ENCODE measurements around the gene SYCP2L.

Gene SYCP2L

GRCh38 chr6:11013721-11014070 lies 126.8 kb downstream of the SYCP2L start:
- no peak overlapping the region for H3K4me3 ChIP-seq (ENCODE audit: low read length)
- no peak for DNase-seq (ENCODE audit: low read depth)
- TF ChIP-seq CTCF (conservative IDR thresholded peaks at IDR 0.05; ENCODE audit: low read length) = no peak

GRCh38 chr6:11015102-11015501 lies 128.2 kb downstream of the SYCP2L start:
- TF ChIP-seq CTCF (conservative IDR thresholded peaks at IDR 0.05; ENCODE audit: low read length) = no peak
- DNase-seq (ENCODE audit: low read depth) = no peak
- H3K4me3 ChIP-seq (ENCODE audit: low read length) = no peak overlapping the region

- DNase-seq (ENCODE audit: low read depth) = no peak
- no peak overlapping the region for H3K4me3 ChIP-seq (ENCODE audit: low read length)
- no peak for TF ChIP-seq CTCF (conservative IDR thresholded peaks at IDR 0.05; ENCODE audit: low read length)
Observed at GRCh38 chr6:11016452-11016851, 129.6 kb downstream of the SYCP2L start.

GRCh38 chr6:11017090-11017489 lies 130.2 kb downstream of the SYCP2L start:
- H3K4me3 ChIP-seq (ENCODE audit: low read length) = no peak overlapping the region
- no peak for TF ChIP-seq CTCF (conservative IDR thresholded peaks at IDR 0.05; ENCODE audit: low read length)
- DNase-seq (ENCODE audit: low read depth) = no peak

GRCh38 chr6:11018225-11018624 lies 131.4 kb downstream of the SYCP2L start:
- DNase-seq (ENCODE audit: low read depth) = no peak
- no peak for TF ChIP-seq CTCF (conservative IDR thresholded peaks at IDR 0.05; ENCODE audit: low read length)
- no peak overlapping the region for H3K4me3 ChIP-seq (ENCODE audit: low read length)

GRCh38 chr6:11021003-11021402 lies 134.2 kb downstream of the SYCP2L start:
- no peak overlapping the region for H3K4me3 ChIP-seq (ENCODE audit: low read length)
- TF ChIP-seq CTCF (conservative IDR thresholded peaks at IDR 0.05; ENCODE audit: low read length) = no peak
- DNase-seq (ENCODE audit: low read depth) = no peak

- no peak for TF ChIP-seq CTCF (conservative IDR thresholded peaks at IDR 0.05; ENCODE audit: low read length)
- no peak for DNase-seq (ENCODE audit: low read depth)
- no peak overlapping the region for H3K4me3 ChIP-seq (ENCODE audit: low read length)
Observed at GRCh38 chr6:11021714-11022113, 134.9 kb downstream of the SYCP2L start.

Data from AG10803 (cell line).